SK-N-SH (cell line): ENCODE data around the gene AR. TPM values are rescaled to one million over a fixed set of nuclear protein-coding genes. Genes with fewer than 3 reads are reported as not detected.

ENCODE experiments used
- CTCF ChIA-PET: fragments of 300-600, 350-600 bp; formaldehyde crosslinking; extraction: SDS; loops from one replicate; lab custom pipeline; 2021; lab: Yijun Ruan, JAX
- POLR2A ChIA-PET: fragments of 350-600 bp; sonication (Branson Sonifier 250); formaldehyde crosslinking; extraction: SDS; loops from one replicate; lab custom pipeline; 2020; ENCODE audit warnings: antibody characterized with exemption, inconsistent platforms; lab: Yijun Ruan, JAX
- DNase-seq: peaks from one replicate; pipeline ENCODE4 v3.0.0; 2012
- H2AFZ ChIP-seq: fragments of 200-600 bp; sonication (generic); 2 replicates; pipeline ENCODE4 v1.8.1; 2016; ENCODE audit warnings: antibody characterized with exemption, mild to moderate bottlenecking, low read depth
- H3F3A ChIP-seq: fragments of 200-600 bp; sonication (generic); replicated peaks from 2 replicates; pipeline ENCODE3; 2016; ENCODE audit warnings: antibody characterized with exemption, mild to moderate bottlenecking; ENCODE audit not compliant: insufficient read depth
- H3K27ac ChIP-seq, 2 experiments: fragments of 200-500 bp in 1 of 2; fragments of 200-600 bp in 1 of 2; sonication (Bioruptor generic) in 1 of 2; sonication (generic), shearing (Covaris generic) in 1 of 2; 2 replicates each; pipeline versions ENCODE4 v1.5.1 to v1.6.1; 2014 to 2016; ENCODE audit warnings: low read depth in 2 of 2, inconsistent platforms in 1 of 2, low read length in 1 of 2, mild to moderate bottlenecking in 1 of 2, mixed read lengths in 1 of 2
- H3K27me3 ChIP-seq: fragments of 200-600 bp; sonication (generic), shearing (Covaris generic); 2 replicates; pipeline ENCODE4 v1.6.1; 2016; ENCODE audit warnings: mixed run types; ENCODE audit not compliant: insufficient read depth
- H3K36me3 ChIP-seq, 2 experiments: fragments of 200-500 bp in 1 of 2; fragments of 200-600 bp in 1 of 2; sonication (Bioruptor generic) in 1 of 2; sonication (generic) in 1 of 2; replicated peaks in 1 of 2; 2 replicates each; pipeline versions ENCODE3 to v1.5.1; 2014 to 2016; ENCODE audit warnings: low read length in 1 of 2, mild to moderate bottlenecking in 1 of 2; ENCODE audit not compliant: insufficient read depth in 2 of 2, control insufficient read depth in 1 of 2
- H3K4me1 ChIP-seq, 2 experiments: fragments of 200-500 bp in 1 of 2; fragments of 200-600 bp in 1 of 2; sonication (Bioruptor generic) in 1 of 2; sonication (generic), shearing (Covaris generic) in 1 of 2; 2 replicates each; pipeline versions ENCODE4 v1.5.1 to v1.6.1; 2014 to 2016; ENCODE audit warnings: low read depth in 1 of 2, low read length in 1 of 2, mixed run types in 1 of 2; ENCODE audit not compliant: insufficient read depth in 2 of 2, control insufficient read depth in 1 of 2
- H3K4me2 ChIP-seq: fragments of 200-600 bp; sonication (generic), shearing (Covaris generic); 2 replicates; pipeline ENCODE4 v1.6.1; 2017; ENCODE audit warnings: mixed run types
- H3K4me3 ChIP-seq, 2 experiments: fragments of 200-500 bp in 1 of 2; fragments of 200-600 bp in 1 of 2; sonication (Bioruptor generic) in 1 of 2; sonication (generic), shearing (Covaris generic) in 1 of 2; 2 replicates each; pipeline versions ENCODE4 v1.5.1 to v1.8.1; 2014 to 2016; ENCODE audit warnings: low read depth in 2 of 2, inconsistent platforms in 1 of 2, low read length in 1 of 2, mild to moderate bottlenecking in 1 of 2, mixed read lengths in 1 of 2, moderate library complexity in 1 of 2
- H3K79me2 ChIP-seq: fragments of 200-600 bp; sonication (generic); 2 replicates; pipeline ENCODE4 v1.8.1; 2017; ENCODE audit warnings: mild to moderate bottlenecking; ENCODE audit not compliant: insufficient read depth
- H3K9ac ChIP-seq: fragments of 200-600 bp; sonication (generic); 2 replicates; pipeline ENCODE4 v1.6.1; 2017; ENCODE audit warnings: mixed run types
- H3K9me2 ChIP-seq: fragments of 200-600 bp; sonication (generic); 2 replicates; pipeline ENCODE4 v1.6.1; 2017; ENCODE audit warnings: mixed run types
- H3K9me3 ChIP-seq: fragments of 200-600 bp; sonication (generic); 2 replicates; pipeline ENCODE4 v1.6.1; 2017; ENCODE audit warnings: mixed run types, mild to moderate bottlenecking, moderate library complexity
- H4K20me1 ChIP-seq: fragments of 200-600 bp; sonication (generic); 2 replicates; pipeline ENCODE4 v1.6.1; 2017; ENCODE audit warnings: mild to moderate bottlenecking, mixed run types; ENCODE audit not compliant: insufficient read depth
- CHD2 ChIP-seq: fragments of 150-350 bp; IDR thresholded peaks from 2 replicates; pipeline ENCODE4 v1.6.1; 2018; ENCODE audit warnings: low read length; ENCODE audit not compliant: partially characterized antibody
- CTCF ChIP-seq: fragments of 200-600 bp; sonication (generic); IDR thresholded peaks from 2 replicates; pipeline ENCODE4 v1.6.1; 2017; ENCODE audit warnings: antibody characterized with exemption, mild to moderate bottlenecking, moderate library complexity
- EZH2phosphoT487 ChIP-seq: fragments of 200-600 bp; sonication (generic); IDR thresholded peaks from 2 replicates; pipeline ENCODE4 v1.6.1; 2017; ENCODE audit warnings: low read depth, mixed run types, mild to moderate bottlenecking, antibody characterized with exemption, moderate library complexity, borderline replicate concordance
- FOSL2 ChIP-seq: IDR thresholded peaks from 2 replicates; pipeline ENCODE4 v1.4.0; 2012; ENCODE audit warnings: low read depth, mild to moderate bottlenecking, moderate library complexity, borderline replicate concordance
- FOXJ3 ChIP-seq: sonication (generic); formaldehyde crosslinking; IDR thresholded peaks from 2 replicates; pipeline ENCODE4 v1.5.1; 2020; ENCODE audit warnings: mild to moderate bottlenecking, missing genetic modification reagents
- FOXM1 ChIP-seq: IDR thresholded peaks from 2 replicates; pipeline ENCODE4 v1.4.0; 2012; ENCODE audit warnings: low read depth, mild to moderate bottlenecking
- GATA2 ChIP-seq: sonication (generic); formaldehyde crosslinking; IDR thresholded peaks from 2 replicates; pipeline ENCODE4 v1.5.0; 2020; ENCODE audit warnings: mild to moderate bottlenecking, missing genetic modification reagents
- IRF3 ChIP-seq: fragments of 150-350 bp; IDR thresholded peaks from 2 replicates; pipeline ENCODE4 v1.6.1; 2016; ENCODE audit warnings: mild to moderate bottlenecking, low read depth, low read length
- MAX ChIP-seq: IDR thresholded peaks from 2 replicates; pipeline ENCODE4 v1.4.0; 2012; ENCODE audit warnings: low read depth
- MEF2A ChIP-seq: IDR thresholded peaks from 2 replicates; pipeline ENCODE4 v1.4.0; 2012; ENCODE audit warnings: low read depth, borderline replicate concordance
- NRF1 ChIP-seq: IDR thresholded peaks from 2 replicates; pipeline ENCODE4 v1.6.1; 2012; ENCODE audit warnings: low read depth, mild to moderate bottlenecking, low read length
- PBX3 ChIP-seq: IDR thresholded peaks from 2 replicates; pipeline ENCODE4; 2012
- RAD21 ChIP-seq: IDR thresholded peaks from 2 replicates; pipeline ENCODE4 v1.6.1; 2012; ENCODE audit warnings: mild to moderate bottlenecking, low read length
- RCOR1 ChIP-seq: fragments of 150-350 bp; IDR thresholded peaks from 2 replicates; pipeline ENCODE4 v1.6.1; 2017; ENCODE audit warnings: antibody characterized with exemption, low read length
- RFX5 ChIP-seq: IDR thresholded peaks from 2 replicates; pipeline ENCODE4 v1.6.1; 2012; ENCODE audit warnings: mild to moderate bottlenecking, improper control_type of control experiment, low read length
- RXRA ChIP-seq: IDR thresholded peaks from 2 replicates; pipeline ENCODE4 v1.4.0; 2012; ENCODE audit warnings: low read depth, mild to moderate bottlenecking, borderline replicate concordance
- TCF12 ChIP-seq: IDR thresholded peaks from 2 replicates; pipeline ENCODE4 v1.4.0; 2012
- TEAD4 ChIP-seq: IDR thresholded peaks from 2 replicates; pipeline ENCODE4 v1.4.0; 2012; ENCODE audit warnings: mild to moderate bottlenecking, borderline replicate concordance; ENCODE audit not compliant: insufficient read depth
- USF1 ChIP-seq: IDR thresholded peaks from 2 replicates; pipeline ENCODE4 v1.4.0; 2012; ENCODE audit warnings: low read depth, borderline replicate concordance
- USF2 ChIP-seq: fragments of 150-350 bp; IDR thresholded peaks from 2 replicates; pipeline ENCODE4 v1.6.1; 2017; ENCODE audit warnings: antibody characterized with exemption, low read length, low read depth, borderline replicate concordance
- YY1 ChIP-seq: IDR thresholded peaks from 2 replicates; pipeline ENCODE4 v1.4.0; 2012; ENCODE audit warnings: low read depth, mild to moderate bottlenecking
- WGBS: methylation state at CpG from one replicate; pipeline ENCODE4 v1.1.6; 2017; ENCODE audit warnings: low lambda C conversion rate; 5-methylcytosine and 5-hydroxymethylcytosine counted together
- polyA plus RNA-seq, 3 experiments: library from polyadenylated mRNA; depleted of rRNA; stranded (reverse); fragments of >200 nt; gene quantifications; 2 replicates each; pipeline ENCODE4 v1.2.3, GENCODE V29; 2012

The AR gene
- polyA plus RNA-seq, 1 of the 3 experiments (the other 2 are of a cell fraction) = not detected

- no peaks in the 10 kb centered on the region for H3K79me2 ChIP-seq
- ChIA-PET CTCF (no interaction called here), POLR2A (no interaction called here)
- H4K20me1 ChIP-seq = no peaks in the 10 kb centered on the region
- H3K27me3 ChIP-seq = peaks cover 6% of the 10 kb centered on the region; the same call in 1 of the 2 replicates
- no peaks in the 10 kb centered on the region for H3K4me1 ChIP-seq
- H2AFZ ChIP-seq = no peak overlapping the region
- H3K36me3 ChIP-seq = no peaks in the 10 kb centered on the region
- no peak overlapping the region for H3K27ac ChIP-seq
- no peaks in the 10 kb centered on the region for H3K9me2 ChIP-seq
- no peak overlapping the region for H3K4me3 ChIP-seq
- TF ChIP-seq RXRA = no peak
- TF ChIP-seq RFX5 = no peak
- TF ChIP-seq RAD21 = no peak
- no peak for TF ChIP-seq PBX3
- no peak for TF ChIP-seq USF2
- TF ChIP-seq FOSL2 = no peak
- no peak for TF ChIP-seq USF1
- no peak for TF ChIP-seq TEAD4
- TF ChIP-seq GATA2 (CRISPR knock-in tag) = no peak
- TF ChIP-seq IRF3 = no peak
- TF ChIP-seq EZH2phosphoT487 = no peak
- no peak for TF ChIP-seq NRF1
- no peak for DNase-seq
- H3F3A ChIP-seq = no peaks in the 10 kb centered on the region
- H3K4me2 ChIP-seq = no peak overlapping the region
- H3K9me3 ChIP-seq = no peaks in the 10 kb centered on the region
- H3K9ac ChIP-seq = no peak overlapping the region
These were observed 5.4 kb upstream of the AR start for GRCh38 chrX:67538383-67538782.

- Histone ChIP-seq H3K9me2 (no peaks in the 10 kb centered on the region), H3K27ac (no peak overlapping the region), H3K4me3 (no peak overlapping the region), H3K4me2 (peak overlapping the region; percentile 57), H3K79me2 (no peaks in the 10 kb centered on the region), H3K9ac (no peak overlapping the region), H4K20me1 (no peaks in the 10 kb centered on the region), H3K9me3 (no peaks in the 10 kb centered on the region), H2AFZ (no peak overlapping the region), H3F3A (no peaks in the 10 kb centered on the region), H3K4me1 (no peaks in the 10 kb centered on the region), H3K36me3 (no peaks in the 10 kb centered on the region), H3K27me3 (peaks cover 38% of the 10 kb centered on the region)
- ChIA-PET POLR2A (no interaction called here), CTCF (interaction anchor here (2.9 kb wide), 1 partner anchor 10 kb away, joined by 14 read pairs; no protein-coding TSS in a partner anchor)
- 4% methylated on average over 28 of the region's 30 CpGs for WGBS
- peak; percentile 11 for DNase-seq
- no peak for TF ChIP-seq TCF12
- TF ChIP-seq CTCF = no peak
- no peak for TF ChIP-seq EZH2phosphoT487
- no peak for TF ChIP-seq RCOR1
- TF ChIP-seq FOXJ3 (CRISPR knock-in tag) = no peak
- TF ChIP-seq USF2 = no peak
- TF ChIP-seq MAX = no peak
- no peak for TF ChIP-seq MEF2A
- no peak for TF ChIP-seq RAD21
- TF ChIP-seq GATA2 (CRISPR knock-in tag) = no peak
- no peak for TF ChIP-seq FOXM1
- no peak for TF ChIP-seq NRF1
- no peak for TF ChIP-seq RFX5
- no peak for TF ChIP-seq CHD2
- no peak for TF ChIP-seq YY1
These were observed 637 bp downstream of the AR start for GRCh38 chrX:67544281-67545035.
